ENCODE results near the gene ARMH4. TPM values are rescaled to one million over a fixed set of nuclear protein-coding genes. Genes with fewer than 3 reads are reported as not detected.

ARMH4 gene
- total and polyA plus RNA-seq, 8 donors: 2.0 to 19.4 (median 15.7) TPM

DNA sequence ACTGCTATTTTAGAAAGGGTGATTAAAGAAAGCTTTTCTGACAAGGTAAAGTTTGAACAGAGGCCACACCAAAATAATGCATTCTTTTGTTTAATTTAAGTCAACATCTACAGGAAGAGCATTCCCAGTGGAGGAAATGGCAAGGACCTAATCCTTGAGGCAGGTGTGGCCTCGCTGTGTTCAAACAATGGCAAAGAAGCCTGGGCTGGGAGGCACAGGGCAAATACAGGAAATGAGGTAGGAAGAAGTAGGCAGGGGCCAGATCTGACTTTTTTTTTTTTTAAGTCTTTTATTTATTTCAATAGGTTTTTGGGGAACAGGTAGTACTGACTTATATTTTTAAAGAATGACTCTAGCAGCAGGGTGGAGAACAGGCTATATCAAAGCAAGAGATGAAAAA is 53.5 kb downstream of the ARMH4 start:
- peak; percentile 42 for ATAC-seq
- no peak overlapping the region for H3K27ac ChIP-seq
- no peaks in the 10 kb centered on the region for H3K36me3 ChIP-seq
- no peaks in the 10 kb centered on the region for H3K9me3 ChIP-seq
- no peaks in the 10 kb centered on the region for H3K27me3 ChIP-seq
- DNase-seq: no peak
- intact Hi-C loops (cut with DNase I): no loop called here
- no peak overlapping the region for H3K4me3 ChIP-seq
- no peaks in the 10 kb centered on the region for H3K4me1 ChIP-seq
- TF ChIP-seq, protein P1, sequence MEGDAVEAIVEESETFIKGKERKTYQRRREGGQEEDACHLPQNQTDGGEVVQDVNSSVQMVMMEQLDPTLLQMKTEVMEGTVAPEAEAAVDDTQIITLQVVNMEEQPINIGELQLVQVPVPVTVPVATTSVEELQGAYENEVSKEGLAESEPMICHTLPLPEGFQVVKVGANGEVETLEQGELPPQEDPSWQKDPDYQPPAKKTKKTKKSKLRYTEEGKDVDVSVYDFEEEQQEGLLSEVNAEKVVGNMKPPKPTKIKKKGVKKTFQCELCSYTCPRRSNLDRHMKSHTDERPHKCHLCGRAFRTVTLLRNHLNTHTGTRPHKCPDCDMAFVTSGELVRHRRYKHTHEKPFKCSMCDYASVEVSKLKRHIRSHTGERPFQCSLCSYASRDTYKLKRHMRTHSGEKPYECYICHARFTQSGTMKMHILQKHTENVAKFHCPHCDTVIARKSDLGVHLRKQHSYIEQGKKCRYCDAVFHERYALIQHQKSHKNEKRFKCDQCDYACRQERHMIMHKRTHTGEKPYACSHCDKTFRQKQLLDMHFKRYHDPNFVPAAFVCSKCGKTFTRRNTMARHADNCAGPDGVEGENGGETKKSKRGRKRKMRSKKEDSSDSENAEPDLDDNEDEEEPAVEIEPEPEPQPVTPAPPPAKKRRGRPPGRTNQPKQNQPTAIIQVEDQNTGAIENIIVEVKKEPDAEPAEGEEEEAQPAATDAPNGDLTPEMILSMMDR (IDR thresholded peaks at IDR 0.05): no peak

DNA sequence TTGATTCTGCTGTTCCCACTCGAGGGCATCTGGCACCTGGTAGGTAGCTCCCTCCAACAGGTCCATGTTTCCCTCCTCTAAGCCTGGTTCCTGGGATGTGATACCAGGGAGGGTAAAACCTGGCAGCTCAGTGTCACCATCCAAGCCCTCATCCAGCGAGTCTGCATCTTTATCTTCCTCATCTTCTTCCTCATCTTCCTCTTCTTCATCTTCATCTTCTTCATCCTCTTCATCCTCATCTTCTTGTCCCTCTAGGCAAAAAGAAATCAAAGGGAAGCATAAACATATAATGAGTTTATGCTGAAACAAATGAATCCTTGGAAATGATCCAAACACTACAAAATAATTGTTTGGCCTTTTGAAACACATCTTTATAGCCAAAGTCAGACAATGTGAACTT is 55.3 kb downstream of the ARMH4 start:
- no peak for DNase-seq
- H3K4me3 ChIP-seq: no peak overlapping the region
- TF ChIP-seq, protein P1 (IDR thresholded peaks at IDR 0.05): no peak

DNA sequence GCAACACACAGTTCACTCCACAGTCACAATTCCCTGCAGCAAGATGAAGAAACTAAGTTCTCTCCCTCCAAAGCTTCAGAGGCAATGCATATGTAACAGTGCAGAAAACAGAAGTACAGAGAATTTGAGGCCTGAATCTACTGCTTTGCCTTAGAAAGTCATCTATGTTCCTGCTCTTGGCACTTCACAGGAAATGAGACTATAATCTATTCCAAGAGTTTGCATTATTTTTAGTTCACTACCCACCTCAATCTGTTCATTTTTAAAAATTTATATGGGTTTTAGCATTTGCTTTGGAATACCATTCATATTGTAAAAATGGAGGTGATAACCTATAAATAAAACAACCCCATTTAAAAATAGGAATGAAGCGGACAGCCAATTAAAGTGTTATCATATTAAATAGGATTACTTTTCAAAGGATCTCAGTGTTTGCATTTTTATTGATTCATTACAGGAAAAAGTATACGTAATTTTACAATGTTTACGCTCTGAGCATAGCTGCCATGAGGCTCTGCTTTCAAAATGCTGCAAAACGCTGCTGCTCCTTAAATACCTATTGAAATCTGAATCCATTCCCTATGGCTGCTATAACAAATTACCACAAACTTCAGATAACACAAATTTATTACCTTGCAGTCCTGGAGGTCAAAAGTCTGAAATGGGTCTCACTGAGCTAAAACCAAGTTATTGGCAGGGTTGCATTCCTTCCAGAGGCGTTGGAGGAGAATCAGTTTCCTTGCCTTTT is 60.0 kb downstream of the ARMH4 start:
- TF ChIP-seq, protein P1 (IDR thresholded peaks at IDR 0.05): no peak
- DNase-seq (no peak), ATAC-seq (no peak)
- H3K9me3 ChIP-seq: no peaks in the 10 kb centered on the region
- no peak overlapping the region for H3K27ac ChIP-seq
- H3K4me1 ChIP-seq: no peaks in the 10 kb centered on the region
- H3K4me3 ChIP-seq: no peak overlapping the region
- intact Hi-C loops (cut with DNase I): no loop called here
- no peaks in the 10 kb centered on the region for H3K36me3 ChIP-seq
- peaks cover 0 to 4% of the 10 kb centered on the region in 2 donors for H3K27me3 ChIP-seq

More for the DNA sequence above, 55.3 kb downstream of the ARMH4 start:
- no peaks in the 10 kb centered on the region for H3K36me3 ChIP-seq
- H3K27me3 ChIP-seq: no peaks in the 10 kb centered on the region
- no peaks in the 10 kb centered on the region for H3K9me3 ChIP-seq
- H3K4me1 ChIP-seq: no peaks in the 10 kb centered on the region
- ATAC-seq: no peak
- H3K27ac ChIP-seq: no peak overlapping the region
- intact Hi-C loops (cut with DNase I): no loop called here

DNA sequence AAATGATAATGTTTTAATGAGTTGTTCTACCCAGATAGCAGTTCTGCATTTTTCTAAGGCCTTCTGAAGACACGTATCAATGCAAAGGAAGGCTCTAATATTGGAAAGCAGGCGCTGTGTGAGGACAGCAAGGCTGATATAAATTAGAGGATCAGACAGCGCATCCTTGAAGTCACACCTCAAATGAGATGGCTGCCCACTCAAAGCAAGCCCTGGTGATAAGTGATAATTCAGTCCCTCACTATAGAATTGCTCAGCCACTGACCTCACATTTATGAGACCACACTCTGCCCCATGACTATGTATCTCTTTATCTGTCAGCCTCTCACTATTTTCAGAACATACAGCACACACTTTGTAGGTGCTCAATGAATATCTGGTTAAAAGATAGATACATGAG is 62.4 kb downstream of the ARMH4 start:
- ATAC-seq (no peak), DNase-seq (no peak)
- Histone ChIP-seq H3K4me1 (no peaks in the 10 kb centered on the region), H3K36me3 (no peaks in the 10 kb centered on the region), H3K4me3 (no peak overlapping the region), H3K27ac (no peak overlapping the region), H3K9me3 (no peaks in the 10 kb centered on the region), H3K27me3 (peaks cover 0 to 4% of the 10 kb centered on the region in 2 donors)
- intact Hi-C loops (cut with DNase I): no loop called here
- TF ChIP-seq, protein P1 (IDR thresholded peaks at IDR 0.05): no peak

DNA sequence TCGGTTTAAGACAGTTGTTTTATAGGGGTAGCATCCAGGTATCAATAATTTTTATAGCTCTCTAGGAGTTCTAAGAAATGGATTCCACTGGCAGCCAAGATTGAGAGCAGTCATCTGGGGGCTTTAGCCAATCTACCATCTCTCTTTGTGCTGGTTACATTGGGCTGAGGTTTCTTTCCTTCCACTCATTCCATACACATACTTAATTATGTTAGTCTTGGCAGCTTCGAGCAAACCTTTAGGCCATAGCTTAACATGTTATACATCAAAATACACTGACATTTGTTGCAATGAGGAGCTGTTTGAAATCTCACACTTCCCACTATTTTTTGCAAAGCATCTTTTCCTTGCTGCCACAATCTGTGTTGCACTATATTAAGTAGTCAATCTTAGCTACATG is 63.1 kb downstream of the ARMH4 start:
- intact Hi-C loops (cut with DNase I): no loop called here
- TF ChIP-seq, protein P1 (IDR thresholded peaks at IDR 0.05): no peak
- H3K36me3 ChIP-seq: no peaks in the 10 kb centered on the region
- DNase-seq (no peak), ATAC-seq (no peak)
- H3K9me3 ChIP-seq: no peaks in the 10 kb centered on the region
- H3K27me3 ChIP-seq: peaks cover 0 to 4% of the 10 kb centered on the region in 2 donors
- H3K4me1 ChIP-seq: no peaks in the 10 kb centered on the region
- H3K27ac ChIP-seq: no peak overlapping the region
- H3K4me3 ChIP-seq: no peak overlapping the region
